HepG2 (cell line): ENCODE results near the gene LSM14B. TPM values are rescaled to one million over a fixed set of nuclear protein-coding genes. Genes with fewer than 3 reads are reported as not detected.

ENCODE experiments used
- ELF1 ChIP-seq: sonication (generic); formaldehyde crosslinking; IDR thresholded peaks from 2 replicates; pipeline ENCODE4 v1.4.0; 2020; ENCODE audit warnings: missing genetic modification reagents
- ETV6 ChIP-seq: sonication (generic); formaldehyde crosslinking; conservative IDR thresholded peaks from 2 replicates; pipeline ENCODE4 v1.4.0; 2020; ENCODE audit warnings: missing genetic modification reagents
- FLYWCH1 ChIP-seq: sonication (generic); formaldehyde crosslinking; IDR thresholded peaks from 2 replicates; pipeline ENCODE4 v1.8.1; 2023; ENCODE audit warnings: mild to moderate bottlenecking, missing genetic modification reagents
- GTF2F1 ChIP-seq: fragments of 150-350 bp; IDR thresholded peaks from 2 replicates; pipeline ENCODE4 v1.6.1; 2014; ENCODE audit warnings: low read length
- NFE2L2 ChIP-seq: fragments of 150-350 bp; IDR thresholded peaks from 2 replicates; pipeline ENCODE4 v1.6.1; 2014; ENCODE audit warnings: low read length
- PAF1 ChIP-seq: IDR thresholded peaks from 2 replicates; pipeline ENCODE4 v1.6.1; 2016; ENCODE audit warnings: missing genetic modification reagents, missing compliant biosample characterization
- PHF5A ChIP-seq: IDR thresholded peaks from one replicate; pipeline ENCODE4 v1.6.1; 2018; ENCODE audit warnings: low read depth, missing genetic modification reagents; ENCODE audit not compliant: unreplicated experiment
- PLRG1 ChIP-seq: fragments of 450-650 bp; conservative IDR thresholded peaks from 2 replicates; pipeline ENCODE4 v1.6.1; 2016
- SIN3A ChIP-seq: IDR thresholded peaks from 2 replicates; pipeline ENCODE4 v1.6.1; 2011; ENCODE audit warnings: low read depth, mild to moderate bottlenecking, control low read depth, low read length, borderline replicate concordance
- YY1 ChIP-seq: IDR thresholded peaks from 2 replicates; pipeline ENCODE4 v1.6.1; 2011; ENCODE audit warnings: low read length, low read depth, moderate library complexity, mild to moderate bottlenecking; ENCODE audit not compliant: insufficient read depth, insufficient replicate concordance
- ZC3H4 ChIP-seq: sonication (generic); formaldehyde crosslinking; IDR thresholded peaks from 2 replicates; pipeline ENCODE4 v1.4.0; 2020; ENCODE audit warnings: missing genetic modification reagents, borderline replicate concordance
- ZMYM4 ChIP-seq: sonication (generic); formaldehyde crosslinking; IDR thresholded peaks from 2 replicates; pipeline ENCODE4 v1.8.1; 2023; ENCODE audit warnings: mild to moderate bottlenecking, missing genetic modification reagents
- ZNF251 ChIP-seq: sonication (generic); formaldehyde crosslinking; IDR thresholded peaks from 2 replicates; pipeline ENCODE4 v1.9.0; 2021; ENCODE audit warnings: mild to moderate bottlenecking, missing genetic modification reagents
- ZNF253 ChIP-seq: sonication (generic); formaldehyde crosslinking; IDR thresholded peaks from 2 replicates; pipeline ENCODE4 v1.8.0; 2022; ENCODE audit warnings: mild to moderate bottlenecking, missing genetic modification reagents, borderline replicate concordance
- ZNF296 ChIP-seq: sonication (generic); formaldehyde crosslinking; conservative IDR thresholded peaks from 2 replicates; pipeline ENCODE4 v1.5.0; 2020; ENCODE audit warnings: mild to moderate bottlenecking, missing genetic modification reagents
- ZNF3 ChIP-seq: IDR thresholded peaks from 2 replicates; pipeline ENCODE4 v1.7.0; 2017; ENCODE audit warnings: inconsistent platforms
- ZNF383 ChIP-seq: sonication (generic); formaldehyde crosslinking; IDR thresholded peaks from 2 replicates; pipeline ENCODE4 v1.4.0; 2020; ENCODE audit warnings: missing genetic modification reagents, mild to moderate bottlenecking, borderline replicate concordance
- ZNF430 ChIP-seq: sonication (generic); formaldehyde crosslinking; IDR thresholded peaks from 2 replicates; pipeline ENCODE4 v1.9.0; 2021; ENCODE audit warnings: mild to moderate bottlenecking, missing genetic modification reagents
- ZNF7 ChIP-seq: IDR thresholded peaks from 2 replicates; pipeline ENCODE4 v1.6.1; 2016; ENCODE audit warnings: missing biosample characterization, missing genetic modification reagents
- polyA plus RNA-seq, 8 experiments: library from polyadenylated mRNA; depleted of rRNA in 3 of 8; stranded (reverse) in 7 of 8; unstranded in 1 of 8; fragments of >200 nt; fragmentation: Illumina TruSeq in 4 of 8; extraction: Trizol in 4 of 8; gene quantifications; 2 replicates each; pipeline versions ENCODE4 v1.2.1 to v1.2.3, GENCODE V29; 2011 to 2016; ENCODE audit warnings: low read depth in 4 of 8, missing spikeins in 1 of 8, mixed read lengths in 1 of 8; ENCODE audit not compliant: insufficient read depth in 1 of 8
- total RNA-seq, 5 experiments: library from RNA; depleted of rRNA; stranded (reverse); fragments of >200 nt; fragmentation: Illumina TruSeq; extraction: Trizol; gene quantifications; 2 replicates each; pipeline ENCODE4 v1.2.3, GENCODE V29; 2016; ENCODE audit warnings: low read depth in 1 of 5
- TF ChIP-seq, protein P1 (sequence below): fragments of 450-650 bp; IDR thresholded peaks from 2 replicates; pipeline ENCODE4 v1.6.1; 2016
- TF ChIP-seq, protein P2 (sequence below): sonication (generic); formaldehyde crosslinking; IDR thresholded peaks from 2 replicates; pipeline ENCODE4 v1.8.0; 2022; ENCODE audit warnings: mild to moderate bottlenecking, missing genetic modification reagents
- TF ChIP-seq, protein P3 (sequence below): sonication (generic); formaldehyde crosslinking; conservative IDR thresholded peaks from 2 replicates; pipeline ENCODE4 v1.4.0; 2020; ENCODE audit warnings: missing genetic modification reagents
- TF ChIP-seq, protein P4 (sequence below): IDR thresholded peaks from 2 replicates; pipeline ENCODE4 v1.6.1; 2016; ENCODE audit warnings: mild to moderate bottlenecking
- TF ChIP-seq, protein P5 (sequence below): IDR thresholded peaks from 2 replicates; pipeline ENCODE4 v1.6.1; 2016; ENCODE audit warnings: low read depth, control low read depth

Gene LSM14B
- total and polyA plus RNA-seq, 2 of the 13 experiments (the other 11 are each of a cell fraction or from before 2014, with no cell fraction given): 43.3 to 79.2 TPM

DNA sequence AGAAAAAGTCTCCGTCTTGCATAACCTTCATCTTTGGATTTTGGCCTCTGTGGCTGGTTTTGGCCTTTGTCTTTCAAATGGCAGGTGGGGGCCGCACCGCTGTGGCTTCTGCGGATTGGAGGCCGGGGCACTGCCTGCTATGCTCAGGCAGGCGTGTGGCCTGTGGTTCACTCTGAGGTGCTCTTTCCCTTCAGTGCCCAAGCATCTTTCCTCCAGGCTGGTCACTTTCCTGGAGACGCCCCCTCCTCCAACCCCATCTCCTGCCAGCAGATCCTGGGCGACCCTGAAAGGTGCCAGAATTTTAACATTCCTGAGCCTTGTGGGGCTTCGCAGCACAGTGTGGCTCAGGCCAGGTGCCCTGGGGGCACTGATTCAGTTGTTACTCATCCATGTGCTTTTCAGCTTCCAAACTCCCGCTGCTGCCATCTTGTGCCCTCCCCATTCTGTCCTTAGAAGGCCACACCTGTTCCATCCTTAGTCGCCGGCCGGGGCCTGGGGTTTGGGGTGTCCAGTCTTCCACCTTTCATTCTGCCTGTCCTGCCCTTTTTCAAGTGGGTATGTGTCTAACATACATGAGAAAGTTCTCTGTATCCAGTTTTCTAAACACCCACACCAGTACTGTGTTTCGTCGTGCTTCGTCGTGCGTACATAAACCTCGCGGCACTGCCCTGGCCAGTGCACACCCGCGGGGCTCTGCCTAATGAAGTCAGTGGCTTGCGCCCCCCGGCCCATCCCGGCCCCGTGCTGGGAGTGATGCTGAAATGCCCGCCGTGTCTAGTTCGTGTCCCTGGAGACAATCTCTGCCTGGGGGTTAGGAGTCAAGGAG lies 33.4 kb downstream of the LSM14B start (continued):
- TF ChIP-seq ETV6 (CRISPR knock-in tag) (no peak), ZNF3 (CRISPR knock-in tag) (no peak), NFE2L2 (no peak), PAF1 (CRISPR knock-in tag) (no peak), PLRG1 (no peak), ZNF251 (CRISPR knock-in tag) (no peak), GTF2F1 (no peak), ZNF7 (CRISPR knock-in tag) (no peak), FLYWCH1 (no peak), ELF1 (CRISPR knock-in tag) (no peak), ZMYM4 (CRISPR knock-in tag) (peak; percentile 78), ZNF430 (CRISPR knock-in tag) (peak; percentile 57; the same call in 1 of the 2 replicates), SIN3A (no peak), ZNF296 (CRISPR knock-in tag) (no peak), ZNF253 (CRISPR knock-in tag) (no peak), ZC3H4 (no peak), YY1 (peak; percentile 55), ZNF383 (no peak), PHF5A (CRISPR knock-in tag) (no peak)
- TF ChIP-seq, protein P1, sequence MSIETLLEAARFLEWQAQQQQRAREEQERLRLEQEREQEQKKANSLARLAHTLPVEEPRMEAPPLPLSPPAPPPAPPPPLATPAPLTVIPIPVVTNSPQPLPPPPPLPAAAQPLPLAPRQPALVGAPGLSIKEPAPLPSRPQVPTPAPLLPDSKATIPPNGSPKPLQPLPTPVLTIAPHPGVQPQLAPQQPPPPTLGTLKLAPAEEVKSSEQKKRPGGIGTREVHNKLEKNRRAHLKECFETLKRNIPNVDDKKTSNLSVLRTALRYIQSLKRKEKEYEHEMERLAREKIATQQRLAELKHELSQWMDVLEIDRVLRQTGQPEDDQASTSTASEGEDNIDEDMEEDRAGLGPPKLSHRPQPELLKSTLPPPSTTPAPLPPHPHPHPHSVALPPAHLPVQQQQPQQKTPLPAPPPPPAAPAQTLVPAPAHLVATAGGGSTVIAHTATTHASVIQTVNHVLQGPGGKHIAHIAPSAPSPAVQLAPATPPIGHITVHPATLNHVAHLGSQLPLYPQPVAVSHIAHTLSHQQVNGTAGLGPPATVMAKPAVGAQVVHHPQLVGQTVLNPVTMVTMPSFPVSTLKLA: peak; percentile 57; the same call in 1 of the 2 replicates
- TF ChIP-seq, protein P2, sequence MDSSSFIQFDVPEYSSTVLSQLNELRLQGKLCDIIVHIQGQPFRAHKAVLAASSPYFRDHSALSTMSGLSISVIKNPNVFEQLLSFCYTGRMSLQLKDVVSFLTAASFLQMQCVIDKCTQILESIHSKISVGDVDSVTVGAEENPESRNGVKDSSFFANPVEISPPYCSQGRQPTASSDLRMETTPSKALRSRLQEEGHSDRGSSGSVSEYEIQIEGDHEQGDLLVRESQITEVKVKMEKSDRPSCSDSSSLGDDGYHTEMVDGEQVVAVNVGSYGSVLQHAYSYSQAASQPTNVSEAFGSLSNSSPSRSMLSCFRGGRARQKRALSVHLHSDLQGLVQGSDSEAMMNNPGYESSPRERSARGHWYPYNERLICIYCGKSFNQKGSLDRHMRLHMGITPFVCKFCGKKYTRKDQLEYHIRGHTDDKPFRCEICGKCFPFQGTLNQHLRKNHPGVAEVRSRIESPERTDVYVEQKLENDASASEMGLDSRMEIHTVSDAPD: 0 out of 2 replicates have a peak, but pooled peaks have one; percentile 42
- TF ChIP-seq, protein P3, sequence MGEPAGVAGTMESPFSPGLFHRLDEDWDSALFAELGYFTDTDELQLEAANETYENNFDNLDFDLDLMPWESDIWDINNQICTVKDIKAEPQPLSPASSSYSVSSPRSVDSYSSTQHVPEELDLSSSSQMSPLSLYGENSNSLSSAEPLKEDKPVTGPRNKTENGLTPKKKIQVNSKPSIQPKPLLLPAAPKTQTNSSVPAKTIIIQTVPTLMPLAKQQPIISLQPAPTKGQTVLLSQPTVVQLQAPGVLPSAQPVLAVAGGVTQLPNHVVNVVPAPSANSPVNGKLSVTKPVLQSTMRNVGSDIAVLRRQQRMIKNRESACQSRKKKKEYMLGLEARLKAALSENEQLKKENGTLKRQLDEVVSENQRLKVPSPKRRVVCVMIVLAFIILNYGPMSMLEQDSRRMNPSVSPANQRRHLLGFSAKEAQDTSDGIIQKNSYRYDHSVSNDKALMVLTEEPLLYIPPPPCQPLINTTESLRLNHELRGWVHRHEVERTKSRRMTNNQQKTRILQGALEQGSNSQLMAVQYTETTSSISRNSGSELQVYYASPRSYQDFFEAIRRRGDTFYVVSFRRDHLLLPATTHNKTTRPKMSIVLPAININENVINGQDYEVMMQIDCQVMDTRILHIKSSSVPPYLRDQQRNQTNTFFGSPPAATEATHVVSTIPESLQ (CRISPR knock-in tag): no peak
- TF ChIP-seq, protein P4, sequence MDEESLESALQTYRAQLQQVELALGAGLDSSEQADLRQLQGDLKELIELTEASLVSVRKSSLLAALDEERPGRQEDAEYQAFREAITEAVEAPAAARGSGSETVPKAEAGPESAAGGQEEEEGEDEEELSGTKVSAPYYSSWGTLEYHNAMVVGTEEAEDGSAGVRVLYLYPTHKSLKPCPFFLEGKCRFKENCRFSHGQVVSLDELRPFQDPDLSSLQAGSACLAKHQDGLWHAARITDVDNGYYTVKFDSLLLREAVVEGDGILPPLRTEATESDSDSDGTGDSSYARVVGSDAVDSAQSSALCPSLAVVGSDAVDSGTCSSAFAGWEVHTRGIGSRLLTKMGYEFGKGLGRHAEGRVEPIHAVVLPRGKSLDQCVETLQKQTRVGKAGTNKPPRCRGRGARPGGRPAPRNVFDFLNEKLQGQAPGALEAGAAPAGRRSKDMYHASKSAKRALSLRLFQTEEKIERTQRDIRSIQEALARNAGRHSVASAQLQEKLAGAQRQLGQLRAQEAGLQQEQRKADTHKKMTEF (CRISPR knock-in tag): peak; percentile 49; the same call in 1 of the 2 replicates
- TF ChIP-seq, protein P5, sequence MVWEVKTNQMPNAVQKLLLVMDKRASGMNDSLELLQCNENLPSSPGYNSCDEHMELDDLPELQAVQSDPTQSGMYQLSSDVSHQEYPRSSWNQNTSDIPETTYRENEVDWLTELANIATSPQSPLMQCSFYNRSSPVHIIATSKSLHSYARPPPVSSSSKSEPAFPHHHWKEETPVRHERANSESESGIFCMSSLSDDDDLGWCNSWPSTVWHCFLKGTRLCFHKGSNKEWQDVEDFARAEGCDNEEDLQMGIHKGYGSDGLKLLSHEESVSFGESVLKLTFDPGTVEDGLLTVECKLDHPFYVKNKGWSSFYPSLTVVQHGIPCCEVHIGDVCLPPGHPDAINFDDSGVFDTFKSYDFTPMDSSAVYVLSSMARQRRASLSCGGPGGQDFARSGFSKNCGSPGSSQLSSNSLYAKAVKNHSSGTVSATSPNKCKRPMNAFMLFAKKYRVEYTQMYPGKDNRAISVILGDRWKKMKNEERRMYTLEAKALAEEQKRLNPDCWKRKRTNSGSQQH (CRISPR knock-in tag): peak; percentile 83; the same call in 1 of the 2 replicates
